ENCODE measurements around the gene ADORA2A.

Gene ADORA2A

DNA sequence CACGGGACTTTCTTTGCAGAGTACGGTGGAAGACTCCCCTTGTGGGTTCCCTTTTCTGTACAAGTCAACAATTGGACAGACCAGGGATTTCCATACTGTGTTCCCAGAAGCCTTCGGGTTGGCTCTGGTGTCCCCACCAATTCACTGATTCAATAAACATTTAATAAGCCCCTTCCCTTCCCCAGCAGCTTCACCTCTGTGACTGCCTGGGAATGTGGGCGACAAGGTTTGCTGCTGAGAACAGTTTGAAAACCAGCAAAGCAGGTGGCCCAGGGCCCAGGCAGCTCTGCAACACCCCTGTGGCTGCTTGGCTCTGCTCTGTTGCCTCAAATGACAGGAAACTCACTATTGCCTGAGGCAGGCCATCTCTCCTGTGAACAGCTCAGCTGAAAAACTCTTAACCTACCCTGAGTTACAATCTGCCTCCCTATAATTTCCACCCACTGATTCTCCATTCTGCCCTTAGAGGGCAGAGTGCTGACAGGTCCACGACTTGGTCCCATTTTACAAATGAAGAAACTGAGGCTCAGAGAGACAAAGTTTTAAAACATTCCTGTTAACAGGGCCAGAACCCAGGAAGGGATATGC is 10.4 kb downstream of the ADORA2A start:
- TF ChIP-seq, protein P1, sequence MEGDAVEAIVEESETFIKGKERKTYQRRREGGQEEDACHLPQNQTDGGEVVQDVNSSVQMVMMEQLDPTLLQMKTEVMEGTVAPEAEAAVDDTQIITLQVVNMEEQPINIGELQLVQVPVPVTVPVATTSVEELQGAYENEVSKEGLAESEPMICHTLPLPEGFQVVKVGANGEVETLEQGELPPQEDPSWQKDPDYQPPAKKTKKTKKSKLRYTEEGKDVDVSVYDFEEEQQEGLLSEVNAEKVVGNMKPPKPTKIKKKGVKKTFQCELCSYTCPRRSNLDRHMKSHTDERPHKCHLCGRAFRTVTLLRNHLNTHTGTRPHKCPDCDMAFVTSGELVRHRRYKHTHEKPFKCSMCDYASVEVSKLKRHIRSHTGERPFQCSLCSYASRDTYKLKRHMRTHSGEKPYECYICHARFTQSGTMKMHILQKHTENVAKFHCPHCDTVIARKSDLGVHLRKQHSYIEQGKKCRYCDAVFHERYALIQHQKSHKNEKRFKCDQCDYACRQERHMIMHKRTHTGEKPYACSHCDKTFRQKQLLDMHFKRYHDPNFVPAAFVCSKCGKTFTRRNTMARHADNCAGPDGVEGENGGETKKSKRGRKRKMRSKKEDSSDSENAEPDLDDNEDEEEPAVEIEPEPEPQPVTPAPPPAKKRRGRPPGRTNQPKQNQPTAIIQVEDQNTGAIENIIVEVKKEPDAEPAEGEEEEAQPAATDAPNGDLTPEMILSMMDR (IDR thresholded peaks at IDR 0.05): peak; percentile 24; the same call in 1 of the 2 replicates
- TF ChIP-seq ZFX (IDR thresholded peaks at IDR 0.05; ENCODE audit: borderline replicate concordance): no peak
- no peak overlapping the region for H3K27ac ChIP-seq

DNA sequence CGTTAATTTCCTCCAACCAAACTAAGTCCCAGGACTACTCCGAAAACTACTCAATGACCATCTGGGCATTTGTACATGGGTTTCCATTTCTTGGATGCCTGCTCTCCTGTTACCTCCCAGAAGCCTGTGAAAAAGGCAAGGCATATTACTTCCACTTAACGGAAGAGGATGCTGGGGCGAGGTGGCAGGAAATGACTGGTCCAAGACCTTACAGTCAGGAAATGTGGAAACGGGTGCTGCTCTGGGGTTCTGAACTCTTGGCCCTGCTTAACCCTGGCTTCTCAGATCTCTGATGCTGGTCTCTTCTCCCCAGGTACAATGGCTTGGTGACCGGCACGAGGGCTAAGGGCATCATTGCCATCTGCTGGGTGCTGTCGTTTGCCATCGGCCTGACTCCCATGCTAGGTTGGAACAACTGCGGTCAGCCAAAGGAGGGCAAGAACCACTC is 12.9 kb downstream of the ADORA2A start:
- H3K27ac ChIP-seq: no peak overlapping the region
- TF ChIP-seq, protein P1 (IDR thresholded peaks at IDR 0.05): no peak
- TF ChIP-seq ZFX (IDR thresholded peaks at IDR 0.05; ENCODE audit: borderline replicate concordance): no peak

DNA sequence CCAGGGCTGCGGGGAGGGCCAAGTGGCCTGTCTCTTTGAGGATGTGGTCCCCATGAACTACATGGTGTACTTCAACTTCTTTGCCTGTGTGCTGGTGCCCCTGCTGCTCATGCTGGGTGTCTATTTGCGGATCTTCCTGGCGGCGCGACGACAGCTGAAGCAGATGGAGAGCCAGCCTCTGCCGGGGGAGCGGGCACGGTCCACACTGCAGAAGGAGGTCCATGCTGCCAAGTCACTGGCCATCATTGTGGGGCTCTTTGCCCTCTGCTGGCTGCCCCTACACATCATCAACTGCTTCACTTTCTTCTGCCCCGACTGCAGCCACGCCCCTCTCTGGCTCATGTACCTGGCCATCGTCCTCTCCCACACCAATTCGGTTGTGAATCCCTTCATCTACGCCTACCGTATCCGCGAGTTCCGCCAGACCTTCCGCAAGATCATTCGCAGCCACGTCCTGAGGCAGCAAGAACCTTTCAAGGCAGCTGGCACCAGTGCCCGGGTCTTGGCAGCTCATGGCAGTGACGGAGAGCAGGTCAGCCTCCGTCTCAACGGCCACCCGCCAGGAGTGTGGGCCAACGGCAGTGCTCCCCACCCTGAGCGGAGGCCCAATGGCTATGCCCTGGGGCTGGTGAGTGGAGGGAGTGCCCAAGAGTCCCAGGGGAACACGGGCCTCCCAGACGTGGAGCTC is 13.5 kb downstream of the ADORA2A start:
- no peak for TF ChIP-seq ZFX (IDR thresholded peaks at IDR 0.05; ENCODE audit: borderline replicate concordance)
- TF ChIP-seq, protein P1 (IDR thresholded peaks at IDR 0.05): no peak
- H3K27ac ChIP-seq: no peak overlapping the region

DNA sequence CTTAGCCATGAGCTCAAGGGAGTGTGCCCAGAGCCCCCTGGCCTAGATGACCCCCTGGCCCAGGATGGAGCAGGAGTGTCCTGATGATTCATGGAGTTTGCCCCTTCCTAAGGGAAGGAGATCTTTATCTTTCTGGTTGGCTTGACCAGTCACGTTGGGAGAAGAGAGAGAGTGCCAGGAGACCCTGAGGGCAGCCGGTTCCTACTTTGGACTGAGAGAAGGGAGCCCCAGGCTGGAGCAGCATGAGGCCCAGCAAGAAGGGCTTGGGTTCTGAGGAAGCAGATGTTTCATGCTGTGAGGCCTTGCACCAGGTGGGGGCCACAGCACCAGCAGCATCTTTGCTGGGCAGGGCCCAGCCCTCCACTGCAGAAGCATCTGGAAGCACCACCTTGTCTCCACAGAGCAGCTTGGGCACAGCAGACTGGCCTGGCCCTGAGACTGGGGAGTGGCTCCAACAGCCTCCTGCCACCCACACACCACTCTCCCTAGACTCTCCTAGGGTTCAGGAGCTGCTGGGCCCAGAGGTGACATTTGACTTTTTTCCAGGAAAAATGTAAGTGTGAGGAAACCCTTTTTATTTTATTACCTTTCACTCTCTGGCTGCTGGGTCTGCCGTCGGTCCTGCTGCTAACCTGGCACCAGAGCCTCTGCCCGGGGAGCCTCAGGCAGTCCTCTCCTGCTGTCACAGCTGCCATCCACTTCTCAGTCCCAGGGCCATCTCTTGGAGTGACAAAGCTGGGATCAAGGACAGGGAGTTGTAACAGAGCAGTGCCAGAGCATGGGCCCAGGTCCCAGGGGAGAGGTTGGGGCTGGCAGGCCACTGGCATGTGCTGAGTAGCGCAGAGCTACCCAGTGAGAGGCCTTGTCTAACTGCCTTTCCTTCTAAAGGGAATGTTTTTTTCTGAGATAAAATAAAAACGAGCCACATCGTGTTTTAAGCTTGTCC is 14.3 kb downstream of the ADORA2A start:
- H3K27ac ChIP-seq: no peak overlapping the region
- no peak for TF ChIP-seq ZFX (IDR thresholded peaks at IDR 0.05; ENCODE audit: borderline replicate concordance)
- TF ChIP-seq, protein P1 (IDR thresholded peaks at IDR 0.05): no peak

DNA sequence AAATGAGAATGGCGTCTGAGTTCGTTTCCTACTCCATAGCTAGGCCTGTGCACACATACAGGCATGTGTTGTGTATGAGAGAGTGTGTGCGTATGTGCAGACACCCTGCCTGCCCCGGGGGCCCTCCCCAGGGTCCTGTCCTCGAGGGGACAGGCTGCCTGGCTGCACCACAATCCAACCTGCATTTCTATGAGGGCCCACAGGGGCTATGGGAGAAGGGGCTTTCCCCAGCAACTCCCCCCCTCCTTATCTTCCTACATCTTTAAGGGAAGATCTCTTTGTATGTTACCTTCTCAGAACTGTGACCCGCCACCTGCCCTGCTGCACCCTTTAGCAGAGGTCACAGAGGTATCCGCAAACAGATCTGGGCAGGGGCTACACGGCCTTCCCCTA is 14.9 kb downstream of the ADORA2A start:
- no peak overlapping the region for H3K27ac ChIP-seq

DNA sequence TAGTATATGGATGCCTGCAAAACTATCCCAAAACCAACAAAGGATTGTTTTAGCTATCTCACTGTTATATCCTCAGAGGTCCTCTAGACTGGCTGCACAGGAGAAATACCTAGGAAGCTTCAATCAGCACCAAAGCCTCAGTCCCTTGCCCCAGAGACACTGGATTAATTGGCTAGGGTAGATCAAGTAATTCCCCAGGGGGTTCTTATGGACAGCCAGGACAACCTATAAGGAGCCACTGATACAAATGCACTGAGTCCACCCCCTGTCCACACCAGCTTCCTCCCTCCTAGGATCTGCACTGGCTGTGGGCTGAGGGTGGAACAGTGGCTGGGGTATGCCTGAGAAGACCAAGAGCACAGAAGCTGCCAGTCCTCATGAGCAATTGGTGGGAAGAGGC is 16.3 kb downstream of the ADORA2A start:
- TF ChIP-seq ZFX (IDR thresholded peaks at IDR 0.05; ENCODE audit: borderline replicate concordance): no peak
- TF ChIP-seq, protein P1 (IDR thresholded peaks at IDR 0.05): no peak
- H3K27ac ChIP-seq: no peak overlapping the region

More for the DNA sequence above, 14.9 kb downstream of the ADORA2A start:
- TF ChIP-seq, protein P1 (IDR thresholded peaks at IDR 0.05): no peak
- no peak for TF ChIP-seq ZFX (IDR thresholded peaks at IDR 0.05; ENCODE audit: borderline replicate concordance)

Data from 22Rv1 (cell line).